NB4 (cell line): Measurements from ENCODE around the gene MINDY4B.

ENCODE experiments used
- DNase-seq: peaks from one replicate; pipeline ENCODE4 v3.0.0; 2010; ENCODE audit warnings: low read depth
- H3K4me3 ChIP-seq: one replicate; pipeline ENCODE4 v1.5.1; 2011; ENCODE audit warnings: mild to moderate bottlenecking, low read depth, low read length, moderate library complexity
- MYC ChIP-seq: IDR thresholded peaks from 2 replicates; pipeline ENCODE4 v1.6.1; 2011; ENCODE audit warnings: low read depth, low read length
- POLR2A ChIP-seq: IDR thresholded peaks from 2 replicates; pipeline ENCODE4 v1.6.1; 2011; ENCODE audit warnings: mild to moderate bottlenecking; ENCODE audit not compliant: insufficient read length; ENCODE audit errors: extremely low read depth
- TF ChIP-seq, protein P1 (sequence below): IDR thresholded peaks from 2 replicates; pipeline ENCODE4 v1.6.1; 2011; ENCODE audit warnings: low read depth, low read length
- TF ChIP-seq, protein P2 (sequence below): IDR thresholded peaks from one replicate; pipeline ENCODE4 v1.5.1; 2012; ENCODE audit warnings: low read depth, low read length

MINDY4B gene

DNA sequence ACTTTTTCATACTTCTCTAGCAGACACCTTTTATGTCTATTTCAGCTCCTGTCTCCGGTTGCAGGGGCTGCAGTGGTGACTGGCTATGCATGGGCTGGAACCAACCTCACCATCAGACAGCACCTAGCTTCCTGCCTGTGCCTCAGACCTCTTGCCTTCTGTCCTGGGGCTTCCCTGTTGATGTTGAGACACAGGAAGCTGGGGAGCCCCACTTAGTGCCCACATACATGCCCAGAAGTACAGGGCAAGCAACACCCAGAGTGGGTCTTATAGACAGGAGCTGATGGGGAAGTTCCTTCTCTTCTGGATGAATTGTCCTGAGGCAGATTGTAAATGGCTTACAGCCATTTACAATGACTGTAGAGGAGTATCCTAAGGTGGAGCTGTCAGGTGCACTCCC, 77.0 kb downstream of the MINDY4B start:
- DNase-seq, result no peak
- no peak for TF ChIP-seq POLR2A
- TF ChIP-seq MYC, result no peak
- TF ChIP-seq, protein P1, sequence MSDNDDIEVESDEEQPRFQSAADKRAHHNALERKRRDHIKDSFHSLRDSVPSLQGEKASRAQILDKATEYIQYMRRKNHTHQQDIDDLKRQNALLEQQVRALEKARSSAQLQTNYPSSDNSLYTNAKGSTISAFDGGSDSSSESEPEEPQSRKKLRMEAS, result no peak
- TF ChIP-seq, protein P2, sequence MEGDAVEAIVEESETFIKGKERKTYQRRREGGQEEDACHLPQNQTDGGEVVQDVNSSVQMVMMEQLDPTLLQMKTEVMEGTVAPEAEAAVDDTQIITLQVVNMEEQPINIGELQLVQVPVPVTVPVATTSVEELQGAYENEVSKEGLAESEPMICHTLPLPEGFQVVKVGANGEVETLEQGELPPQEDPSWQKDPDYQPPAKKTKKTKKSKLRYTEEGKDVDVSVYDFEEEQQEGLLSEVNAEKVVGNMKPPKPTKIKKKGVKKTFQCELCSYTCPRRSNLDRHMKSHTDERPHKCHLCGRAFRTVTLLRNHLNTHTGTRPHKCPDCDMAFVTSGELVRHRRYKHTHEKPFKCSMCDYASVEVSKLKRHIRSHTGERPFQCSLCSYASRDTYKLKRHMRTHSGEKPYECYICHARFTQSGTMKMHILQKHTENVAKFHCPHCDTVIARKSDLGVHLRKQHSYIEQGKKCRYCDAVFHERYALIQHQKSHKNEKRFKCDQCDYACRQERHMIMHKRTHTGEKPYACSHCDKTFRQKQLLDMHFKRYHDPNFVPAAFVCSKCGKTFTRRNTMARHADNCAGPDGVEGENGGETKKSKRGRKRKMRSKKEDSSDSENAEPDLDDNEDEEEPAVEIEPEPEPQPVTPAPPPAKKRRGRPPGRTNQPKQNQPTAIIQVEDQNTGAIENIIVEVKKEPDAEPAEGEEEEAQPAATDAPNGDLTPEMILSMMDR, result no peak
- no peak overlapping the region for H3K4me3 ChIP-seq

DNA sequence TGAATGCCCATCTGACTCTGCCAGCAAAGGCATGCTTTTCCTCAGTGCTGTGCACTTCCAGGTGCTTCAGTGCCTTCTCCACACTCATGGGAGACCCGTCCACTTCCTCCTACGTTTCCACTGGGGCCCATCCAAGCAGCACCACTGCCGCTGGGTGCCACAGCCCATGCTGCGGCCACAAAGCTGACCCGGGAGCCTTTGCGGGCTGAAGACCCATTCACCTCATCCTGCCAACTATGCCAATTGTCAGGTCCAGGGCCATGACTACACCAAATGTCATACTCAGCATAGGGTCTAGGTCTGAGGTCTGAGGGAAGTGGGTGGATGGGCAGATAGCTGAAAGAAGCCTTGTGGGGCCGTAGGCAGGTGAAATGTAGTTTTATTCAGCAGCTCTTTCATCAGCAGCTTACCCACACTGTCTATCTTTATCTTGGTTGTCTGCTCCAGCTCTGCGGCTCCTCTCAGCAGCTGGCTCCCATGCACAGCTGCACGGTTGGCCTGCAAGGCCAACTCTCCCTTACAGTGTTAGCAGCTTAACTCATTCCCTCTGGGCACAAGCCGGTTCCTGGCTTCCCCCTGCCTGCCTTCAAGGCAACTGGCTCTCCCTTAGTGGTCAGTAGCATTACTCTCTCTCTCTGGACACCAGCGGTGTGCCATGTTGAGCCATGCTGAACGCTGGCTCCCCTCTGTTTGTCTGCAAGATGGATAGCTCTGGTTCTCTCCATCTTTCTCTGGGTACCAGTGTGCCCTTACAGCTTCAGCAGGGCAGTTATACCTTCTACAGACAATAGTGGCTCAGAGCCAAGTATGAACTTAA, 78.6 kb downstream of the MINDY4B start:
- DNase-seq, result no peak
- no peak overlapping the region for H3K4me3 ChIP-seq
- TF ChIP-seq, protein P1, result no peak
- TF ChIP-seq POLR2A, result no peak
- TF ChIP-seq MYC, result no peak
- TF ChIP-seq, protein P2, result no peak

DNA sequence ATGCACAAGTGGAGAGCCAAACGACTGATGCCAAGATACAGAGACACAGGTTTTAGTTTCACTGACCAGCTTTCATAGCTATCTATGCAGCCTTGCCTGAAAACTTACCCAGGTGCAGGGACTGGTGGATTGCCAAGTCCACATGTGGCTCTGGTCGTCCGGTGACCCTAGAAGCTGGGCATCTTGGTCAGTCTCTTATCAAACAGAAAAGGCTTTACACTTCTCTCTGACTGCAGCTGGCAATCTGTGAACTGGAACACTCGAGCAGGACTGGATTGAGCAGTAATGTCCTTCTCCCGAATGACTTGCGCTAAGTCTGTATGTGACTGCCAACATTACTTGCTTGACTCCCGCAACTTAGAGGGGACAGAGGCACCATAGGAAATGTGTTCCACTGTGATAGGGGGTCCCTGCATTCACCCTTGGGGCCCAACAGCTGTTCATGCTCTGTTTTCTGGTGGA, 79.3 kb downstream of the MINDY4B start:
- no peak overlapping the region for H3K4me3 ChIP-seq

DNA sequence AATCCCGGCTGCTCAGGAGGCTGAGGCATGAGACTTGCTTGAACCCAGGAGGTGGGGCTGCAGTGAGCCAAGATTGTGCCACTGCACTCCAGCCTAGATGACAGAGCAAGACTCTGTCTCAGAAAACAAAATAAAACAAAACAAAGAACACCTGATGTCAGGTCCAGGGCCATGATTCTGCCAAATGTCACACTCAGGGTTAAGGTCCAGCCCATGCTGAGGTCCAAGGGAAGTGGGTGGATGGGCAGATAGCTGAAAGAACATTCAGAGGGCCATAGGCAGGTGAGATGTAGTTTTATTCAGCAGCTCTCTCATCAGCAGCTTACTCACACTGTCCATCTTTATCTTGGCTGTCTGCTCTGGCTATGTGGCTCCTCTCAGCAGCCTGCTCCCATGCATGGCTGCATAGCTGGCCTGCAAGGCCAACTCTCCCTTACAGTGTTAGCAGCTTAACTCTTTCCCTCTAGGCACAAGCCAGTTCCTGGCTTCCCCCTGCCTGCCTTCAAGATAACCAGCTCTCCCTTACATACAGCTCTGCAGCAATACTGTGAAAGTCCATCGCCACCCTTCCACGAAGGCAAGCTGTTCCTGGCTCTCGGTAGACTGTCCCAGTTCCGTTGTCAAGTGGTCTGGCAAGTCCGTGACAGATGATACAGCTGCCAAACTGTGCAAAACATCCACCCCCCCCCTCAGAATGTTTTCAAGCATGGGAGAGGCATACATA, 79.9 kb downstream of the MINDY4B start:
- no peak for DNase-seq
- TF ChIP-seq, protein P1, result no peak
- TF ChIP-seq MYC (no peak), POLR2A (no peak)
- TF ChIP-seq, protein P2, result no peak
- H3K4me3 ChIP-seq, result no peak overlapping the region

More for the DNA sequence above, 79.3 kb downstream of the MINDY4B start:
- DNase-seq, result no peak
- TF ChIP-seq, protein P2, result no peak
- TF ChIP-seq, protein P1, result no peak
- no peak for TF ChIP-seq MYC
- no peak for TF ChIP-seq POLR2A

DNA sequence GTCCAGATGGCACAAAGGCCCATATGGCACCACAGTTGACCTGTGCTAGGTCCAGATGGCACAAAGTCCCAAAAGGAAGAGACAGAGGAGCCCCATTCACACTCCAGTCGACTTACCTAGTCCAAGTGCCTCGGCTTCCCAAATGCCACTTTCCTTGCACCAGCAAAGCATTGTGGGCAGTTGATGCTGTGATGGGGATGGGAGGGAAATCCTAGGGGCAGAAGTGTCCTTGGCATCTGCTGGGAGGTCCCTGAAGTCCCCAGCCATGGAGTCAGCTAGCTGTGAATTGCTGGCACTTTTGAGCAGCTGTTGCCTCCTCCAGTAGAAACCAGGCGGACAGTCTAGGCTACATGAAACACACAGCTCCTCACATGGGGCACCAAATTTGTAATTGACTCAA, 82.0 kb downstream of the MINDY4B start:
- TF ChIP-seq, protein P2, result no peak
- TF ChIP-seq MYC, result no peak
- TF ChIP-seq, protein P1, result no peak
- TF ChIP-seq POLR2A, result no peak
- H3K4me3 ChIP-seq, result no peak overlapping the region
- no peak for DNase-seq
